Astrocyte (in vitro differentiated cells and primary cell): ENCODE results near the gene SUSD4. TPM values are rescaled to one million over a fixed set of nuclear protein-coding genes. Genes with fewer than 3 reads are reported as not detected.

Experiments used
- DNase-seq: peaks from one replicate; pipeline ENCODE4 v3.0.0-alpha.2; 2010; ENCODE audit warnings: low read depth
- FAIRE-seq: peaks from 2 replicates; lab custom pipeline; 2011; peaks lifted over from hg19 to GRCh38; lab: Jason Lieb, UNC
- H2AFZ ChIP-seq: 2 replicates; pipeline ENCODE4 v1.6.0; 2012; ENCODE audit warnings: low read depth, low read length, inconsistent platforms
- H3K27ac ChIP-seq: 2 replicates; pipeline ENCODE4 v1.5.1; 2011; ENCODE audit warnings: low read depth, low read length, inconsistent platforms
- H3K27me3 ChIP-seq: 2 replicates; pipeline ENCODE4 v1.6.0; 2011; ENCODE audit warnings: low read length, inconsistent platforms; ENCODE audit not compliant: insufficient read depth
- H3K36me3 ChIP-seq: 2 replicates; pipeline ENCODE4 v1.5.1; 2011; ENCODE audit warnings: low read length, inconsistent platforms; ENCODE audit not compliant: insufficient read depth
- H3K4me1 ChIP-seq: 2 replicates; pipeline ENCODE4 v1.5.1; 2011; ENCODE audit warnings: low read length, inconsistent platforms; ENCODE audit not compliant: insufficient read depth
- H3K4me2 ChIP-seq: 2 replicates; pipeline ENCODE4 v1.6.0; 2012; ENCODE audit warnings: low read length, inconsistent platforms
- H3K4me3 ChIP-seq: 2 replicates; pipeline ENCODE4 v1.5.1; 2011; ENCODE audit warnings: low read depth, mild to moderate bottlenecking, low read length, inconsistent platforms; ENCODE audit not compliant: insufficient read depth
- H3K79me2 ChIP-seq: 2 replicates; pipeline ENCODE4 v1.6.0; 2012; ENCODE audit warnings: mild to moderate bottlenecking, low read length, inconsistent platforms; ENCODE audit not compliant: insufficient read depth
- H3K9ac ChIP-seq: 2 replicates; pipeline ENCODE4 v1.6.0; 2012; ENCODE audit warnings: mild to moderate bottlenecking, low read length, inconsistent platforms
- H3K9me3 ChIP-seq: 2 replicates; pipeline ENCODE4 v1.5.1; 2012; ENCODE audit warnings: low read depth, mild to moderate bottlenecking, low read length, inconsistent platforms; ENCODE audit not compliant: insufficient read depth
- H4K20me1 ChIP-seq: 2 replicates; pipeline ENCODE4 v1.6.0; 2012; ENCODE audit warnings: low read length, inconsistent platforms; ENCODE audit not compliant: insufficient read depth
- H3K27ac Mint-ChIP-seq: one replicate; pipeline ENCODE4 v1.8.0; 2021; ENCODE audit warnings: mild to moderate bottlenecking, mixed read lengths; ENCODE audit not compliant: unreplicated experiment
- H3K27me3 Mint-ChIP-seq: one replicate; pipeline ENCODE4 v1.8.0; 2021; ENCODE audit warnings: low read depth, mixed read lengths; ENCODE audit not compliant: unreplicated experiment
- H3K36me3 Mint-ChIP-seq: one replicate; pipeline ENCODE4 v1.8.0; 2021; ENCODE audit warnings: low read depth, mixed read lengths; ENCODE audit not compliant: unreplicated experiment
- H3K4me1 Mint-ChIP-seq: one replicate; pipeline ENCODE4 v1.8.0; 2021; ENCODE audit warnings: low read depth, mixed read lengths; ENCODE audit not compliant: unreplicated experiment
- H3K4me3 Mint-ChIP-seq: one replicate; pipeline ENCODE4 v1.8.0; 2021; ENCODE audit warnings: mild to moderate bottlenecking, moderate library complexity, mixed read lengths; ENCODE audit not compliant: unreplicated experiment
- H3K9me3 Mint-ChIP-seq: one replicate; pipeline ENCODE4 v1.8.0; 2021; ENCODE audit warnings: mild to moderate bottlenecking, mixed read lengths; ENCODE audit not compliant: unreplicated experiment
- EZH2 ChIP-seq: IDR thresholded peaks from 2 replicates; pipeline ENCODE4 v1.6.1; 2012; ENCODE audit warnings: mild to moderate bottlenecking, low read length, inconsistent platforms; ENCODE audit not compliant: insufficient read depth
- total RNA-seq: library from RNA; stranded (reverse); gene quantifications from 2 replicates; pipeline ENCODE4 v1.2.1, GENCODE V29; 2021
- TF ChIP-seq, protein P1 (sequence below): IDR thresholded peaks from 2 replicates; pipeline ENCODE4 v1.5.1; 2011; ENCODE audit warnings: low read depth, mild to moderate bottlenecking, inconsistent platforms, low read length, moderate library complexity; ENCODE audit not compliant: insufficient read depth

Gene SUSD4
- total RNA-seq, 1 donor from 2014 or later = 9.2 TPM

DNA sequence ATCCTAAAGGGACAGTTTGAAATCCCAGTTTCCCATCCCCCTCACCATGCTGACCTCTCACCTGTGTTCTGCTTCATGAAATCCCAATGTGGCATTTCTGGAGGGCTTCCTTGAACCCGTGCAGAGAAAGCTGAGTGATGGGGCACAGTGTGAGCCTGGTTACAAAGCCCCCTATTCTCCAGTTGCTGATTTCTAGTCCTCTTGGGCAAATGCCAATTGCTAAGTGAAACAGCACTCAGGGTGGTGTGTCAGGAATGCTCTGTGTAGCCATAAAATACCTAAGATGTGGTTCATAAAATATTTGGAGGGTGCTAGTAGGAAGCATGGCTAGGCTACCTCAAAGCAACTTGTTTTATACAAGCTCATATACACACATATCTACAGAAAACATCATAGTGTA is 32.0 kb downstream of the SUSD4 start:
- DNase-seq = peak; percentile 85
- no peaks in the 10 kb centered on the region for H3K9me3 ChIP-seq
- Mint-ChIP-seq H3K36me3 (peaks cover 5% of the 10 kb centered on the region), H3K4me1 (peaks cover 26% of the 10 kb centered on the region), H3K27ac (no peak overlapping the region), H3K27me3 (no peaks in the 10 kb centered on the region), H3K4me3 (peak overlapping the region; percentile 1), H3K9me3 (peaks cover 2% of the 10 kb centered on the region)
- H3K9ac ChIP-seq = no peak overlapping the region
- H4K20me1 ChIP-seq = no peaks in the 10 kb centered on the region
- H3K4me2 ChIP-seq = peak overlapping the region; percentile 58
- H2AFZ ChIP-seq = no peak overlapping the region
- H3K36me3 ChIP-seq = no peaks in the 10 kb centered on the region
- H3K4me3 ChIP-seq = no peak overlapping the region
- FAIRE-seq = peak; percentile 70
- H3K79me2 ChIP-seq = no peaks in the 10 kb centered on the region
- H3K4me1 ChIP-seq = peaks cover 11% of the 10 kb centered on the region
- TF ChIP-seq, protein P1, sequence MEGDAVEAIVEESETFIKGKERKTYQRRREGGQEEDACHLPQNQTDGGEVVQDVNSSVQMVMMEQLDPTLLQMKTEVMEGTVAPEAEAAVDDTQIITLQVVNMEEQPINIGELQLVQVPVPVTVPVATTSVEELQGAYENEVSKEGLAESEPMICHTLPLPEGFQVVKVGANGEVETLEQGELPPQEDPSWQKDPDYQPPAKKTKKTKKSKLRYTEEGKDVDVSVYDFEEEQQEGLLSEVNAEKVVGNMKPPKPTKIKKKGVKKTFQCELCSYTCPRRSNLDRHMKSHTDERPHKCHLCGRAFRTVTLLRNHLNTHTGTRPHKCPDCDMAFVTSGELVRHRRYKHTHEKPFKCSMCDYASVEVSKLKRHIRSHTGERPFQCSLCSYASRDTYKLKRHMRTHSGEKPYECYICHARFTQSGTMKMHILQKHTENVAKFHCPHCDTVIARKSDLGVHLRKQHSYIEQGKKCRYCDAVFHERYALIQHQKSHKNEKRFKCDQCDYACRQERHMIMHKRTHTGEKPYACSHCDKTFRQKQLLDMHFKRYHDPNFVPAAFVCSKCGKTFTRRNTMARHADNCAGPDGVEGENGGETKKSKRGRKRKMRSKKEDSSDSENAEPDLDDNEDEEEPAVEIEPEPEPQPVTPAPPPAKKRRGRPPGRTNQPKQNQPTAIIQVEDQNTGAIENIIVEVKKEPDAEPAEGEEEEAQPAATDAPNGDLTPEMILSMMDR = no peak
- TF ChIP-seq EZH2 = no peak
- H3K27ac ChIP-seq = no peak overlapping the region
- no peaks in the 10 kb centered on the region for H3K27me3 ChIP-seq

DNA sequence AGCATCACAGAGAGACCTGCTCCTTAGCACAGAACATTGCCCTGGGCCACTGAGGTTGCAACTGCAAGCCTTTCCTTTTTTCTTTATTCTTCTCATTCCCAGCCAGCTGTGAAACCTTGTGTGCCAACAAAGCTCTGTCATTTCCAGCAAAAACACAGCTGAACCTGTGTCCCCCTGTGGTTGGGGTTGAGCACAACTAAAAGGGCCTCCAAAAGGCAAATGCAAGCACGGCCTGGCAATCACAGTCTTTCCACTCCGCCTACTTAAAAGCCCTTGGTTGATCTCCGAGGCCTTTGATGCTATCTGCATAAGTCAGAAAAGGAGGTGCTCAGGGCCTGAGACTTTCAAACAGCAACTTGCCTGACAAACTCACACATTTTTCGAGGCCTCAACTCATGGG is 32.7 kb downstream of the SUSD4 start:
- H4K20me1 ChIP-seq = no peaks in the 10 kb centered on the region
- H3K9me3 ChIP-seq = no peaks in the 10 kb centered on the region
- H2AFZ ChIP-seq = no peak overlapping the region
- peak overlapping the region; percentile 78 for H3K27ac Mint-ChIP-seq
- no peaks in the 10 kb centered on the region for H3K79me2 ChIP-seq
- no peak overlapping the region for H3K9ac ChIP-seq
- FAIRE-seq (no peak), DNase-seq (peak; percentile 53)
- peaks cover 5% of the 10 kb centered on the region for H3K36me3 Mint-ChIP-seq
- H3K36me3 ChIP-seq = no peaks in the 10 kb centered on the region
- H3K4me3 Mint-ChIP-seq = peak overlapping the region; percentile 1
- TF ChIP-seq, protein P1 = no peak
- TF ChIP-seq EZH2 = no peak
- H3K4me1 Mint-ChIP-seq = peaks cover 26% of the 10 kb centered on the region
- H3K27ac ChIP-seq = no peak overlapping the region
- H3K27me3 Mint-ChIP-seq = no peaks in the 10 kb centered on the region
- peaks cover 2% of the 10 kb centered on the region for H3K9me3 Mint-ChIP-seq
- H3K4me3 ChIP-seq = no peak overlapping the region
- peaks cover 11% of the 10 kb centered on the region for H3K4me1 ChIP-seq
- no peaks in the 10 kb centered on the region for H3K27me3 ChIP-seq
- peak overlapping the region; percentile 58 for H3K4me2 ChIP-seq

DNA sequence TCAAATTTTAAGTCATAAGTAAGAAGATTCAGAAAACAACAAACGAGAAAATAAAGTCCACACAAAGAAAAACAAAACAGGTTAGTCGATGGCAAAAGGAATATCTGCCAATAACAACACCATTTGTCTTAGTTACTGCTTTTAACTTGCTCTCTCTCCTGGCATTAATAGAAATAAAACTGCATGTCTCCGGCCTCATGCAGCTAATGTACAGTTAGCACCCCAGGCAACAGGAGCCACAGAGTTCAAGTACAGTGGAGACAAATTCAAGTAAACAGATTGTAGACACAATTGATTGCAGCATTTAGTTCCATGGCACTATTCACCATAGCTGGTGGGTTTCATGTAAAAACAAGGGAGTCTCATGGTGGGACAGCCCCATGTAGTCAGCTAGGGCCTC is 33.5 kb downstream of the SUSD4 start:
- no peak overlapping the region for H3K27ac Mint-ChIP-seq
- DNase-seq = no peak
- Histone ChIP-seq H3K36me3 (no peaks in the 10 kb centered on the region), H3K4me3 (no peak overlapping the region), H3K4me2 (no peak overlapping the region), H3K27ac (no peak overlapping the region), H3K79me2 (no peaks in the 10 kb centered on the region), H2AFZ (no peak overlapping the region), H3K4me1 (peaks cover 11% of the 10 kb centered on the region), H4K20me1 (no peaks in the 10 kb centered on the region), H3K27me3 (no peaks in the 10 kb centered on the region), H3K9me3 (no peaks in the 10 kb centered on the region), H3K9ac (no peak overlapping the region)
- no peak overlapping the region for H3K4me3 Mint-ChIP-seq
- H3K4me1 Mint-ChIP-seq = peaks cover 26% of the 10 kb centered on the region
- peaks cover 4% of the 10 kb centered on the region for H3K36me3 Mint-ChIP-seq
- H3K27me3 Mint-ChIP-seq = no peaks in the 10 kb centered on the region
- no peak for FAIRE-seq
- TF ChIP-seq EZH2 = no peak
- TF ChIP-seq, protein P1 = no peak
- H3K9me3 Mint-ChIP-seq = no peaks in the 10 kb centered on the region
